C4-2B (cell line): ENCODE measurements around the gene ZNF107.

ENCODE experiments used
- ZFX ChIP-seq: fragments of 450-650 bp; IDR thresholded peaks from 2 replicates; pipeline ENCODE4 v1.6.1; 2017
- TF ChIP-seq, protein P1 (sequence below): fragments of 450-650 bp; conservative IDR thresholded peaks from 2 replicates; pipeline ENCODE4 v1.5.1; 2017; ENCODE audit warnings: mild to moderate bottlenecking

DNA sequence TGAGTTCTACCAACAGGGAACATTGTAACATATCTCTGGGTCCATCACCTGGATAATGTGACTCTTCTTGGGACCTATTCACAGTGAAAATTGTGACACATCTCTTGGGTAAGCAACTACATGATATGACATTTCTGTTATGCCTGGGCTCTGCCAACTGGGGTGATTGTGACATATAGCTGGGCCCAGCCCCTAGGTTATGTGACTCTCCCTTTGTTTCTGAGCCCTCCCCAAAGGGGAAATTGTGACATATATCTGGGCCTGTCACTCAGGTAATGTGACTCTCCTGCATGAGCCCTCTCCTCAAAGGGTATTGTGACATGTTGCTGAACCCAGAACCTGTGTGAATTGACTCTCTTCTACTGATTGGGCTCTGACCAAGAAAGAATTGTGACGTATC lies 22.4 kb upstream of the ZNF107 start:
- TF ChIP-seq, protein P1, sequence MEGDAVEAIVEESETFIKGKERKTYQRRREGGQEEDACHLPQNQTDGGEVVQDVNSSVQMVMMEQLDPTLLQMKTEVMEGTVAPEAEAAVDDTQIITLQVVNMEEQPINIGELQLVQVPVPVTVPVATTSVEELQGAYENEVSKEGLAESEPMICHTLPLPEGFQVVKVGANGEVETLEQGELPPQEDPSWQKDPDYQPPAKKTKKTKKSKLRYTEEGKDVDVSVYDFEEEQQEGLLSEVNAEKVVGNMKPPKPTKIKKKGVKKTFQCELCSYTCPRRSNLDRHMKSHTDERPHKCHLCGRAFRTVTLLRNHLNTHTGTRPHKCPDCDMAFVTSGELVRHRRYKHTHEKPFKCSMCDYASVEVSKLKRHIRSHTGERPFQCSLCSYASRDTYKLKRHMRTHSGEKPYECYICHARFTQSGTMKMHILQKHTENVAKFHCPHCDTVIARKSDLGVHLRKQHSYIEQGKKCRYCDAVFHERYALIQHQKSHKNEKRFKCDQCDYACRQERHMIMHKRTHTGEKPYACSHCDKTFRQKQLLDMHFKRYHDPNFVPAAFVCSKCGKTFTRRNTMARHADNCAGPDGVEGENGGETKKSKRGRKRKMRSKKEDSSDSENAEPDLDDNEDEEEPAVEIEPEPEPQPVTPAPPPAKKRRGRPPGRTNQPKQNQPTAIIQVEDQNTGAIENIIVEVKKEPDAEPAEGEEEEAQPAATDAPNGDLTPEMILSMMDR = no peak
- TF ChIP-seq ZFX = no peak
